Measurements from ENCODE around the gene CAVIN1.
"Not testable (repeated sequence)": the region's sequence is repeated elsewhere in the genome, so short reads cannot be mapped to it uniquely, and the experiment has no call there.

CAVIN1 gene, protein sequence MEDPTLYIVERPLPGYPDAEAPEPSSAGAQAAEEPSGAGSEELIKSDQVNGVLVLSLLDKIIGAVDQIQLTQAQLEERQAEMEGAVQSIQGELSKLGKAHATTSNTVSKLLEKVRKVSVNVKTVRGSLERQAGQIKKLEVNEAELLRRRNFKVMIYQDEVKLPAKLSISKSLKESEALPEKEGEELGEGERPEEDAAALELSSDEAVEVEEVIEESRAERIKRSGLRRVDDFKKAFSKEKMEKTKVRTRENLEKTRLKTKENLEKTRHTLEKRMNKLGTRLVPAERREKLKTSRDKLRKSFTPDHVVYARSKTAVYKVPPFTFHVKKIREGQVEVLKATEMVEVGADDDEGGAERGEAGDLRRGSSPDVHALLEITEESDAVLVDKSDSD

DNA sequence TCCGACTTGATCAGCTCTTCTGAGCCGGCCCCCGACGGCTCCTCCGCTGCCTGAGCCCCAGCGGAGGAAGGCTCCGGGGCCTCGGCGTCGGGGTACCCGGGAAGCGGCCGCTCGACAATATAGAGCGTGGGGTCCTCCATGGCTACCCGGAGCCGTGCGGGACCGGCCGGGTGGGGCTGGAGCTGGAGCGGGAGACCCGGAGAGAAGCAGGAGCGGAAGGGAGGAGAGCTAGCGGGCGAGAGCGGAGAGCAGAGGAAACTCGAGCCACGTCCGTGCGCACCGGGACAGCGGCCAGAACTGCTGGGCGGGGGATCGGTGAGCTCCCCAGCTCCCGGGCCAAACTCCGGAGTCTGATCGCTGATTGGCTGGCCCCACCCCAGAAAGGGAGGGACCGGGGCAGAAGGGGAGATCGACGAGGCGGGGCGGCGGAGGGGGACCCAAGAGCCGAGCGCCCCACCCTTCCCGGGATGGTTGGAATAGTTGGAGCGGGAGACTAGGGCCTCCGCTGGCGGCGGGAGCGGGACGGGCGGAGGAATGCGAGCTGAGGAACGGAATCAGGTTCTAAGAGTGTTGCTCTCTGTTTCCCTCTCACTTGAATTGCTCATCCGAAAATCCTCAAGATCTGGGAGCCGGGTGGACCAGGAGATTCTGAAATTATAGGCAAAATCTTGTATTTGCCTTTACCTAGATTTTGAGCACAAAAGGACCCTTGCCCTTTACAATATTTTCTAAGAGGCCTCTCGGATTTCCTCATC is at the start of gene CAVIN1:
Gene CAVIN1 (minus strand): TSS at position 299 of the 755 bp plus-strand sequence. CDS start 159 bp downstream, at position 140.
- DNase-seq (ENCODE audit: low read depth, low spot score) = peak; percentile 83

DNA sequence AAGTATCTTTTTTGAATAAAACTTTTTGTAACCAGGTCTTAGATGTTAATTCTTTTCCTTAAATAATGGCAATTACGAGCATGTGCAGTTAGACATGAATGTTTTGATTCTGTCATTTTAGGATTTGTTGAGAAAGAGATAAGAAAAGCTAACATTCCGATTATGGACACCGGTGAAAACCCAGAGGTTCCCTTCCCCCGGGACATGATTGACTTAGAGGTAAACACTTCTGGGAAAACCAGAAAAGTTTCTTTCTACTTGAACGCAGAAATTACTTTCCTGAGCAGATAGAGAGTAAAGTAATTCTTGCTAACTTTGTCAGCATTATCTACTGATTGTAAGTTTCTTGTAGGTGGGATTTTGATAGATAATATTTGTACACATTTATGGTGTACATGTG is 44.8 kb upstream of the CAVIN1 start:
- DNase-seq (ENCODE audit: low read depth, low spot score) = no peak

DNA sequence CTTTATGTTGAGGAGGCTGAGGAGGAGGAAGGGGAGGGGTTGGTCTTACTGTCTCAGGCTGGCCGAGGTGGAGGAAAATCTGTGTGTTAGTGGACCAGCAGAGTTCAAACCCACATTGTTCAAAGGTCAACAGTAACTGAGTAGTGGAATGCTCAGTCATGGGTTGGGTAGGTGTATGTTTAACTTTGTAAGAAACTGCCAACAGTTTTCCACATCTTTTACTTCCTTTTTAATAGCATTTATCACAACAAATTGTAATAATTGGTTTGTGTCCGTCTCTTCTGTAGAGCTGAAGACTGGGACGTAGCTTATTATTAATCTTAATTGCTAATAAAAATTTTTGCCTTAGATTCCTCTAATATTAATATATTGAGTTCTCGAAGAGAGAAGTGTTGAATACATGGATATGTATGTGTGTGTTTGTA is 40.9 kb upstream of the CAVIN1 start:
- no peak for DNase-seq (ENCODE audit: low read depth, low spot score)

GRCh38 chr17:42460371-42460770 is 37.3 kb upstream of the CAVIN1 start:
- DNase-seq (ENCODE audit: low read depth, low spot score) = no peak

DNA sequence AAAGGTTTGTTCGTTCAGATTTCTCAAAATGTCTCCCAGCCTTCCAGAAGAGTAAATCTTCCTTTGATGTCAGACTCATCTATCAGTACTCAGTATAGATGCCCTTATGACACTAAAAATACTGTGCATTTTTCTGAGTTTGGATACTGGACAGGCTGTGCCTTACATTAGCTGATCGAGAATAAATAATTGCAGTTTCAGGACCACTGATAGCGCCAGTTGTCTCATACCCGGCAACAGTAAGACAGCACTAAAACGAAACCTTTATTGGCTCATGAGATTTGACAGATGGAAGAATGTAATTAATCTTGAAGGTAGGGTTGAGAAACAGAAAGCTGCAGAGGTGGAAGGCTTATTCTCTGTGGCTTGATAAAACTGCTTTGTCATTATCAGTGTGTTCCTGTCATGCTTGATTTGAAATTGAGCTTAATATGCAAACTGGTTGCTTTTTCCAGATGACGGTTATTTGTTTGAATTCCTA is 36.8 kb upstream of the CAVIN1 start:
- DNase-seq (ENCODE audit: low read depth, low spot score) = no peak

GRCh38 chr17:42459256-42459800 is 36.3 kb upstream of the CAVIN1 start:
- DNase-seq (ENCODE audit: low read depth, low spot score) = no peak

GRCh38 chr17:42458497-42459255 is 35.6 kb upstream of the CAVIN1 start, which contains the start of gene ATP6V0A1:
Gene ATP6V0A1 (plus strand): TSS chr17:42458878. CDS start chr17:42460895, 2,017 bp downstream.
- DNase-seq (ENCODE audit: low read depth, low spot score) = peak; percentile 43

DNA sequence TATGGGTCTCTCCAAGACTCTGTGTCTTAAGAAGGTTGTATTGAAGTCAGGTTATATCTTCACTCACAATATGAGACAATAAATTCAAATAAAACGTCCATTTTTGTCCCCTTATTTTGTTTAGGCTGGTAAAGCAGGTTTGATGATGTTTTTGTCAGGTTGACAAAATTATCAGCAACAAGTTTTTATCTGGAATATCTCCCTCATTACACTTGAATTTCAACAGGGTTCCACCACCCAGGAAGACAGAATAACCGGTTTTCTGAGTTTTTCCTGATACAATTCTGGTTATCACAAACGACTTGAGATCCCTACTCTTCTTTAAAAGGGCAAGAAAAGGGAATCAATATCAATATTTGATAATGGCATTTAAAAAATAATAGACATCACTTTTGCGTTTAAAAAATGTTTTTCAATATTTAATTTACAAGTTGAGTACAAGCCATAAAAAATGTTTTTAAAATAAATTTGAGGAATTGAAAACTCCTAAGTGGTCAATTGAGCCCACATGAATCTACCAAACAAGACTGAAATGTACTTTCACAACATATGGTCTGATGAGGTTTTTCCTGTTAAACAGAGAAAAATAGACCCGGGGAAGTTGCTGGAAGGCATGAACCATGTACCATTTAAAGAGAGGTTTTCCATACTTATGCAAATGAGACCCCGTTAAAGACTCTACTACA is 34.2 kb upstream of the CAVIN1 start:
- DNase-seq (ENCODE audit: low read depth, low spot score) = no peak

GRCh38 chr17:42456223-42457106 is 33.4 kb upstream of the CAVIN1 start:
- no peak for DNase-seq (ENCODE audit: low read depth, low spot score)

DNA sequence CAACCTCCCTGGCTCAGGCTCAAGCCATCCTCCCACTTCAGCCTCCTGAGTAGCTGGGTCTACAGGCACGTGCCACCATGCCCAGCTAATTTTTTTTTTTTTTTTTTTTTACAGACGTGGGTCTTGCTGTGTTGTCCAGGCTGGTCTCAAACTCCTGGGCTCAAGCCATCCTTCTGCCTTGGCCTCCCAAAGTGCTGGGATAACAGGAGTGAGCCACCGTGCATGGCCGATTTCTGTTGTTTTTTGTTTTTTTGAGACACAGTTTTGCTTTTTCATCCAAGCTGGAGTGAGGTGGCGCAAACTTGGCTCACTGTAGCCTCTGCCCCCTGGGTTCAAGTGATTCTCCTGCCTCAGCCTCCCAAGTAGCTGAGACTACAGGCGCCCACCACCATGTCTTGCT is 31.9 kb upstream of the CAVIN1 start:
- not testable (repeated sequence) for DNase-seq (ENCODE audit: low read depth, low spot score)

- DNase-seq (ENCODE audit: low read depth, low spot score) = no peak
Measured at GRCh38 chr17:42453439-42453838, 30.4 kb upstream of the CAVIN1 start.

DNA sequence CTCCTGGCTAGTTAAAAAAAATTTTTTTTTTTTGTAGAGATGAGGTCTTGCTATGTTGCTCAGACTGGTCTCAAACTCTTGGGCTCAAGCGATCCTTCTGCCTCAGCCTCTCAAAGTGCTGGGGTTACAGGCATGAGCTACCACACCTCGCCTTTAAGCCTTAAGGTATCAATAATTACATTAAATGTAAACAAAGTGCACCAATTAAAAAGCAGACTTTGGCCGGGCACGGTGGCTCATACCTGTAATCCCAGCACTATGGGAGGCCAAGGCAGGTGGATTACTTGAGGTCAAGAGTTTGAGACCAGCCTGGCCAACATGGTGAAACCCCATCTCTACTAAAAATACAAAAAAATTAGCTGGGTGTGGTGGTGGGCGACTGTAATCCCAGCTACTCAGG is 28.2 kb upstream of the CAVIN1 start:
- not testable (repeated sequence) for DNase-seq (ENCODE audit: low read depth, low spot score)

GRCh38 chr17:42449838-42450237 is 26.8 kb upstream of the CAVIN1 start:
- DNase-seq (ENCODE audit: low read depth, low spot score) = not testable (repeated sequence)

DNA sequence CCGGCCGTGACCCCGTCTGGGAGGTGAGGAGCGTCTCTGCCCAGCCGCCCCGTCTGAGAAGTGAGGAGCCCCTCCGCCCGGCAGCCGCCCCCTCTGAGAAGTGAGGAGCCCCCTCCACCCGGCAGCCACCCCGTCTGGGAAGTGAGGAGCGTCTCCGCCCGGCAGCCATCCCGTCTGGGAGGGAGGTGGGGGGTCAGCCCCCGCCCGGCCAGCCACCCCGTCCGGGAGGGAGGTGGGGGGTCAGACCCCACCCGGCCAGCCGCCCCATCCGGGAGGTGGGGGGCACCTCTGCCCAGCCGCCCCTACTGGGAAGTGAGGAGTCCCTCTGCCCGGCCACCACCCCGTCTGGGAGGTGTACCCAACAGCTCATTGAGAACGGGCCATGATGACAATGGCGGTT is 26.1 kb upstream of the CAVIN1 start:
- not testable (repeated sequence) for DNase-seq (ENCODE audit: low read depth, low spot score)

GRCh38 chr17:42442196-42442565 is 19.1 kb upstream of the CAVIN1 start:
- DNase-seq (ENCODE audit: low read depth, low spot score) = no peak

DNA sequence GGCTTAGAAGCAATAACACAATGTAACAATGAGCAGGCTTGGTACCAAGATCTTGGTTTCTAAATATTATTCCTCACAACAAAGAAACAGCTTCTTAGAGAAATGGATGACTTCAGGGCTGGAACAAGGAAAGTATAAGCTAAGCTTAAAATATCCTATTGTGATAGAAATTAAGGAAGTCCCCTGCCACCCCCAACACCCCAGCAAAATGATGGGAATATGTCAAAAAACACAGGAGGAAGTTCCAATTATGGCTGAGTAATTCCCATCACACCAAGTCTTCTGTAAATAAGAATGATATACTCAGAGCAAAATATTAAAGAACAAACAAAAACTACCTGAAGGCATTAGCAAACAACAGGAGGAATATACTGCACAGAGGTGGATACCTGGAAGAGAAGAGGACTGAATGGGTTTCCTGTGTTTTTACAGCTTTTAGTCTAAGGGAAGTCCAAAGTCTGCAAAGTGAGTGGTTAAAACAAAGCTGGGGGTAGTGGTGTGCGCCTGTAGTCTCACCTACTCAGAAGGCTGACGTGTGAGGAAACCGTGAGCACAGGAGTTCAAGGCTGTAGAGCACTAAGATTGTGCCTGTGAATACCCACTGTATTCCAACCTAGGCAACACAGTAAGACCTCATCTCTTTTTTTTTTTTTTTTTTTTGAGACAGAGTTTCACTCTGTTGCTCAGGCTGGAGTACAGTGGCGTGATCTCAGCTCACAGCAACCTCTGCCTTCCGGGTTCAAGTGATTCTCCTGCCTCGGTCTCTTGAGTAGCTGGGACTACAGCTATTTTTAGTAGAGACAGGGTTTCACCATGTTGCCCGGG is 18.5 kb upstream of the CAVIN1 start:
- no peak for DNase-seq (ENCODE audit: low read depth, low spot score)

DNA sequence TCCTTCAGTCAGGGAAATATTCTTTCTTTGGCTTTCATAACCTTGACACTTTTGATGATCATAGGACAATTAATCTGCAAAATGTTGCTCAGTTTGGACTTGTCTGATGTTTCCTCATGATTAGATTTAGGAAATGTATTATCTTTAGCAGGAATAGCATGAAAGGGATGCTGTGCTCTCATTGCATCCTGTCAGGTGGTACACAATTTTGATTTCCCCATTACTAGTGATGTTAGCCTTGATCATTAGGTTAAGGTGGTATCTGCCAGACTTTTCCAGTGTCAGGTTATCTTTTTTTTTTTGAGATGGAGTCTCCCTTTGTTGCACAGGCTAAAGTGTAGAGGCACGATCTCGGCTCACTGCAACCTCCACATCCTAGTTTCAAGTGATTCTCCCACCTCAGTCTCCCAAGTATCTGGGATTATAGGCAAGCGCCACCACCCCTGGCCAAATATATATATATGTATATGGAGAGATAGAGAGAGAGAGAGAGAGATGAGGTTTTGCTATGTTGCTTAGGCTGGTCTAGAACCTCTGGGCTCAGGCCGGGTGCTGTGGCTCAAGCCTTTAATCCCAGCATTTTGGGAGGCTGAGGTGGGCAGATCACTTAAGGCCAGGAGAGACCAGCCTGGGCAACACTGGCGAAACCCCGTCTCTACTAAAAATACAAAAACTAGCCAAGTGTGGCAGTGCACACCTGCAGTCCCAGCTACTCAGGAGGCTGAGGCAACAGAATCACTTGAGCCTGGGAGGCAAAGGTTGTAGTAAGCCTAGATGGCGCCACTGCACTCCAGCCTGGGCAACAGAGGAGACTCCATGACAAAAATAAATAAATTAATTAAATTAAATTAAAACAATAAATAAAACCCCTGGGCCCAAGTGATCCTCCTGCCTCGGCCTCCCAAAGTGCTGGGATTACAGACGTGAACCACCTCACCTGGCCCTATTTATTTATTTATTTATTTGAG is 15.8 kb upstream of the CAVIN1 start:
- no peak for DNase-seq (ENCODE audit: low read depth, low spot score)

GRCh38 chr17:42436391-42436790 is 13.3 kb upstream of the CAVIN1 start:
- DNase-seq (ENCODE audit: low read depth, low spot score) = peak; percentile 89

Data from smooth muscle cell of the brain vasculature (primary cell).